ENCODE results near the gene DLG4.

Gene DLG4

GRCh38 chr17:7214300-7215135 is 5.1 kb downstream of the DLG4 start:
- peak; percentile 94 to 98 for DNase-seq (ENCODE audit: low read depth in 2 of 2)

- DNase-seq (ENCODE audit: low read depth in 2 of 2): no peak
Observed at GRCh38 chr17:7213895-7214299, 5.7 kb downstream of the DLG4 start.

- no peak for DNase-seq (ENCODE audit: low read depth in 2 of 2)
Observed at GRCh38 chr17:7211491-7212273, 8.0 kb downstream of the DLG4 start.

GRCh38 chr17:7208754-7209460 is 10.7 kb downstream of the DLG4 start:
- DNase-seq (ENCODE audit: low read depth in 2 of 2): no peak

- DNase-seq (ENCODE audit: low read depth in 2 of 2): no peak
Observed at GRCh38 chr17:7208027-7208571, 11.5 kb downstream of the DLG4 start.

- DNase-seq (ENCODE audit: low read depth in 2 of 2): no peak
Observed at GRCh38 chr17:7207120-7208001, 12.3 kb downstream of the DLG4 start.

GRCh38 chr17:7205561-7205960 is 14.1 kb downstream of the DLG4 start:
- no peak for DNase-seq (ENCODE audit: low read depth in 2 of 2)

- DNase-seq (ENCODE audit: low read depth in 2 of 2): peak; percentile 86 to 89
Observed at GRCh38 chr17:7204828-7205461, 14.7 kb downstream of the DLG4 start.

GRCh38 chr17:7204336-7204735 is 15.3 kb downstream of the DLG4 start:
- no peak for DNase-seq (ENCODE audit: low read depth in 2 of 2)

- no peak for DNase-seq (ENCODE audit: low read depth in 2 of 2)
Observed at GRCh38 chr17:7203391-7203790, 16.2 kb downstream of the DLG4 start.

- no peak for DNase-seq (ENCODE audit: low read depth in 2 of 2)
Observed at GRCh38 chr17:7196651-7197401, 22.8 kb downstream of the DLG4 start.

GRCh38 chr17:7195971-7196370 is 23.7 kb downstream of the DLG4 start:
- no peak for DNase-seq (ENCODE audit: low read depth in 2 of 2)

- no peak for DNase-seq (ENCODE audit: low read depth in 2 of 2)
Observed at GRCh38 chr17:7192271-7192937, 27.2 kb downstream of the DLG4 start.

GRCh38 chr17:7191571-7192270 is 27.9 kb downstream of the DLG4 start:
- DNase-seq (ENCODE audit: low read depth in 2 of 2): no peak

GRCh38 chr17:7191069-7191468 is 28.6 kb downstream of the DLG4 start:
- DNase-seq (ENCODE audit: low read depth in 2 of 2): no peak

GRCh38 chr17:7190276-7190917 is 29.2 kb downstream of the DLG4 start:
- DNase-seq (ENCODE audit: low read depth in 2 of 2): no peak

- no peak for DNase-seq (ENCODE audit: low read depth in 2 of 2)
Observed at GRCh38 chr17:7186241-7186640, 33.4 kb downstream of the DLG4 start.

- no peak for DNase-seq (ENCODE audit: low read depth in 2 of 2)
Observed at GRCh38 chr17:7184647-7185046, 35.0 kb downstream of the DLG4 start.
